ENCODE results near the gene GCNT3. TPM values are rescaled to one million over a fixed set of nuclear protein-coding genes. Genes with fewer than 3 reads are reported as not detected.

Gene GCNT3, protein sequence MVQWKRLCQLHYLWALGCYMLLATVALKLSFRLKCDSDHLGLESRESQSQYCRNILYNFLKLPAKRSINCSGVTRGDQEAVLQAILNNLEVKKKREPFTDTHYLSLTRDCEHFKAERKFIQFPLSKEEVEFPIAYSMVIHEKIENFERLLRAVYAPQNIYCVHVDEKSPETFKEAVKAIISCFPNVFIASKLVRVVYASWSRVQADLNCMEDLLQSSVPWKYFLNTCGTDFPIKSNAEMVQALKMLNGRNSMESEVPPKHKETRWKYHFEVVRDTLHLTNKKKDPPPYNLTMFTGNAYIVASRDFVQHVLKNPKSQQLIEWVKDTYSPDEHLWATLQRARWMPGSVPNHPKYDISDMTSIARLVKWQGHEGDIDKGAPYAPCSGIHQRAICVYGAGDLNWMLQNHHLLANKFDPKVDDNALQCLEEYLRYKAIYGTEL
- polyA plus RNA-seq (2013, experiment 1 of 2) = 0.10 TPM
- polyA plus RNA-seq (2013, experiment 2 of 2) = not detected

DNA sequence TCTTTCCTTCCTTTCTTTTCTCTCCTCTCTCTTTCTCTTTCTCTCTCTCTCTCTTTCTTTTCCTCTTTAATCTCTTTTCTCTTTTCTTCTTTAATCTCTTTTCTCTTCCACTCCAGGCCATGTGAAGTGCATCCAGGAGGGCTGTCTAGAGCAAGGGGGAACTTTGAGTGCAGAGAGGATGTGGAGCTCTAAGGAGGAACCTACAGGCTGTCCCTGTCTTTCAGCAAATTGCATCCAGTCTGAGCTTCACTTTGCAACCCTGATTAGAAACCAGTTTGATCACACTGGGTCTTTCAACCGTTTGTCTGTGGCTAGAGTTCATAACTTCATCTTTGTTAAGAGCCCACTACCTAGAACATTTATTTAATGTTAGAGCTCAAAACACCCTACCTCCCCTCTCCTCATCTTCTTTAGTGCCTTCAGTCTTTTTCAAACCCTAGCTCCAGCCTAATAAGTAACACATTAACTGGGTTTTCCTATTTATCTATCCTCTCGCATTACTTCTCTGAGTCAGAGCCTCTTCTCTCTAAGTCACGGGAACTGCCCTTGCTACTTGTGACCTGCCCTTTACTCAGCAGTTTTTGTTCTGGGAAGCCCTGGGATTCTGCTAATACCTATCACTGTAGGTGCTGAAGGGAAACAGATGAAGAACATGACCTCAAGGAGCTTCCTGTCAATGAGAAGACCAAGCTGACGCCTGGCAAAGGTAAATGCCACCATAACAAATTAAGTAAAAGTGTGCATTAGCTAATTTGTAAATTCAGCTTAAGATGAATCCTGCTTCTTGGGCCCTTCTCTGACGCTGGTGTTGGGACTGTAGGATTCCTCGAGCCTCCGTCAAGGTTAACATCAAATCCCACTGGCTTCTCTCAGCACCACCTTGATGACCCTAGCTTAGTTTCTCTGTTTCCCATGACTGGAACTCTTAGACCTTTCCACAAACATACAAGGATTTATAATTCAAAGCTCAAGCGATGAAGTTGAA is at the start of gene GCNT3:
GCNT3 (plus strand) TSS at position 508 of the 985 bp plus-strand sequence. CDS start 6,456 bp downstream, outside the sequence.
- H3K4me1 ChIP-seq (ENCODE audit: insufficient read depth, low read length) = no peaks in the 10 kb centered on the region
- no peak within 1 kb of the TSS for H3K27ac ChIP-seq (ENCODE audit: low read depth, low read length)
- H3K27me3 ChIP-seq (ENCODE audit: insufficient read depth, low read length) = no peaks in the 10 kb centered on the region
- no peaks in the 10 kb centered on the region for H3K9me3 ChIP-seq (ENCODE audit: insufficient read depth, low read depth, low read length)
- WGBS = 85% methylated on average over 8 of the region's 8 CpGs
- H3K9ac ChIP-seq (ENCODE audit: low read depth, low read length) = no peak within 1 kb of the TSS
- no peak within 1 kb of the TSS for H3K4me3 ChIP-seq (ENCODE audit: low read length)
- H3K36me3 ChIP-seq (ENCODE audit: insufficient read depth, low read length) = no peaks in the 10 kb centered on the region

DNA sequence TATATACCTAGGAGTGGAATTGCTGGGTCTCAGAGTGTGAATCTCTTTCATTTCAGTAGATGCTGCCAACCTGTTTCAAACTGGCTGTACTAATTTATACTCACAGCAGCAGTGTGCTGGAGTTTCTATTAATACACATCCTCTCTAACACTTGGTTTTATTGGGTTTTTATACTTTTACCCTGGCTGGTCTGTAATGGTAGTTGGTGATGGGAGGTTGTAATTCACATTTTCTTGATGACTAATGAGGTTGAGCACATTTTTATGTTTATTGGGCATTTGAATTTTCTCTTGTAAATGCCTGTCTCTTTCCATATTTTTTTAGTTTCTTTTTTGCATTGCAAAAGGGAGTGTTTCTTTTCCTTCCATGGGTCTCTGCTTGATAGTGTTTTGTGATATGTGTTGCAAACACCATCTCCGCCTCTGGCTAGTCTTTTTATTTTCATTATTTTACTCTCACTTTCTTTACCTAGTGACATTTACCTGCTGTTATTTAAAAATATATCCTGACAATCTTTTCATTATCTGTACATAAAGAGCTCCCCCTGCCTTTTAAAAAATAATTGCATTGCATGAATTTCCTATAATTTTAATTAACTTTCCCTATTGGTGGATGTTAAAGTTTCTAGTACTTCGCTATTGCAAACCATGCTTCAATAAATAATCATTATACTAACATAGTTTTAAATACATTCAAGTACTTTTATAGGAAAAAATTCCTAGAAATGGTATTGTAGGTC is 49.0 kb upstream of the GCNT3 start:
- no peak overlapping the region for H3K9ac ChIP-seq (ENCODE audit: low read depth, low read length)
- 100% methylated on average over 1 of the region's 2 CpGs for WGBS
- H3K9me3 ChIP-seq (ENCODE audit: insufficient read depth, low read depth, low read length) = 0 out of 2 replicates have a peak, but pooled peaks cover 3% of the 10 kb centered on the region
- no peaks in the 10 kb centered on the region for H3K36me3 ChIP-seq (ENCODE audit: insufficient read depth, low read length)
- H3K27ac ChIP-seq (ENCODE audit: low read depth, low read length) = no peak overlapping the region
- no peaks in the 10 kb centered on the region for H3K4me1 ChIP-seq (ENCODE audit: insufficient read depth, low read length)
- no peak overlapping the region for H3K4me3 ChIP-seq (ENCODE audit: low read length)
- H3K27me3 ChIP-seq (ENCODE audit: insufficient read depth, low read length) = no peaks in the 10 kb centered on the region

DNA sequence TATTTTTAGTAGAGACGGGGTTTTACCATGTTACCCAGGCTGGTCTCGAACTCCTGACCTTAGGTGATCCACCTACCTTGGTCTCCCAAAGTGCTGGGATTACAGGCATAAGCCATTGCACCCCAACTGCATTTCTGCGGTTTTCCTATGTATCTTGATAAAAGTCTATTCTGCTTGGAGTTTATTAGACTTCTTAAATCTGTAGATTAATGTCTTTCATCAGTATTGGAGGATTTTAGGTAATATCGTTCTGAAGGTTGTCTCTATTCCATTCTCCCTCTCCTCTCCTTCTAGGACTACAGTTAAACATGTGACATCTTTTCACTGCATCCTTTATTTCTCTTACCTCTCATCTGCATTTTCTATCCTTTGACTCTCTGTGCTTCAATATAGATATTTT is 46.3 kb upstream of the GCNT3 start:
- Histone ChIP-seq H3K36me3 (ENCODE audit: insufficient read depth, low read length) (no peaks in the 10 kb centered on the region), H3K9me3 (ENCODE audit: insufficient read depth, low read depth, low read length) (0 out of 2 replicates have a peak, but pooled peaks cover 3% of the 10 kb centered on the region), H3K9ac (ENCODE audit: low read depth, low read length) (no peak overlapping the region), H3K27ac (ENCODE audit: low read depth, low read length) (no peak overlapping the region), H3K4me1 (ENCODE audit: insufficient read depth, low read length) (no peaks in the 10 kb centered on the region), H3K4me3 (ENCODE audit: low read length) (no peak overlapping the region), H3K27me3 (ENCODE audit: insufficient read depth, low read length) (no peaks in the 10 kb centered on the region)
- 98% methylated on average over 4 of the region's 4 CpGs for WGBS

DNA sequence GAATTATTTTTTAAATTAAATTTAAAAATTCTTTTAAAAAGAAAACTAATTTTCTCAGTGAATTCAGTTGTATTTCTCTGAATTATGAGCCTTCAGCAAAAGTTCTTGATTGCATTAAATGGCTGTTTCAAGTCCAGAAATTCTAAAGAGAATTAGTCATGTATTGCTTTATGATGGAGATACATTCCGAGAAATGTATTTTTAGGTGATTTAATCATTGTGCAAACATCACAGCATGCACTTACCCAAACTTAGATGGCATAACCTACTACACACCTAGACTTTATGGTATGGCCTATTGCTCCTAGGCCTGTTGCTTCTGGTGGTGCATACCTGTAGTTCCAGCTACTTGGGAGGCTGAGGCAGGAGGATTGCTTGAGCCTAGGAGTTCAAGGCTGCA is 44.3 kb upstream of the GCNT3 start:
- Histone ChIP-seq H3K36me3 (ENCODE audit: insufficient read depth, low read length) (no peaks in the 10 kb centered on the region), H3K9ac (ENCODE audit: low read depth, low read length) (no peak overlapping the region), H3K27me3 (ENCODE audit: insufficient read depth, low read length) (no peaks in the 10 kb centered on the region), H3K27ac (ENCODE audit: low read depth, low read length) (no peak overlapping the region), H3K9me3 (ENCODE audit: insufficient read depth, low read depth, low read length) (0 out of 2 replicates have a peak, but pooled peaks cover 3% of the 10 kb centered on the region), H3K4me1 (ENCODE audit: insufficient read depth, low read length) (no peaks in the 10 kb centered on the region), H3K4me3 (ENCODE audit: low read length) (no peak overlapping the region)
- WGBS = 83% methylated on average over 1 of the region's 1 CpG

DNA sequence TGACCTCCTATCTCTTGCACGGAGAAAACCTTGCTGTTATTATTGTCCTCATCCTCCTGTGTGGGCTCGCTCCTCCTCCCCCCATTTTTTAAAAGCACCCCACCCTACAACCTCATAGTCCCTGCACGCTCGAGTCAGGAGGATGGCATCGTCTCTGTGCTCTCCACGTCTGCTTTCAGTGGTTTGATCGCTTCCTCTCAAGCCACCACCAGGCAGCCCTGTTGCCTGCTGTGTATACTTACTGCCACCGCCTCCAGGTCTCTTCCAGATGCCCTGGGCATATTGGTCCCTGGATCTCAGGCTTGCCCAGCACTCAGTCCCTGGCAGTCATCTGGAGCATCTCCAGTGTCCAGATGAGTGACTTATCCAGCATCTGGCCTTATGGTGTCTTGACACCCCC is 42.1 kb upstream of the GCNT3 start:
- Histone ChIP-seq H3K4me1 (ENCODE audit: insufficient read depth, low read length) (no peaks in the 10 kb centered on the region), H3K36me3 (ENCODE audit: insufficient read depth, low read length) (no peaks in the 10 kb centered on the region), H3K27me3 (ENCODE audit: insufficient read depth, low read length) (no peaks in the 10 kb centered on the region), H3K9me3 (ENCODE audit: insufficient read depth, low read depth, low read length) (0 out of 2 replicates have a peak, but pooled peaks cover 3% of the 10 kb centered on the region), H3K4me3 (ENCODE audit: low read length) (no peak overlapping the region), H3K9ac (ENCODE audit: low read depth, low read length) (no peak overlapping the region), H3K27ac (ENCODE audit: low read depth, low read length) (no peak overlapping the region)
- WGBS = 93% methylated on average over 8 of the region's 8 CpGs

DNA sequence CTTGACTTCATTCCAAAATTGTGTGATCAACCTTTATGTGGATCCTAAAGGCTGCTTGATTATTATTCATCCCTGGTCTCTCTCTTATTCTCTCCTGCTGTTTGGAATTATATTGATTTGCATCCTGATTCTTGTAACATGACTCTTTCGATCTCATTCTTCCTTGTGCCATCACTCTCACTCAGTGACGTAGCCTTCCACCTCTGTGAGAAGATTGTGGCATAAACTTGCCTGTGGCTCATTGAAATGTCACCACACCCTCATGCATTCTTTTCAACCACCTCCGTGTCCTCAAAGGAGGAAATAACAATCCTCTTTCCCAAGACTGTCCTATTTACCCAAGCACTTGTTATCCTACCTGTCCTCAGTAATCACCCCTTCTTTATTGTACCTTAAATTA is 41.3 kb upstream of the GCNT3 start:
- Histone ChIP-seq H3K9me3 (ENCODE audit: insufficient read depth, low read depth, low read length) (0 out of 2 replicates have a peak, but pooled peaks cover 3% of the 10 kb centered on the region), H3K9ac (ENCODE audit: low read depth, low read length) (no peak overlapping the region)

DNA sequence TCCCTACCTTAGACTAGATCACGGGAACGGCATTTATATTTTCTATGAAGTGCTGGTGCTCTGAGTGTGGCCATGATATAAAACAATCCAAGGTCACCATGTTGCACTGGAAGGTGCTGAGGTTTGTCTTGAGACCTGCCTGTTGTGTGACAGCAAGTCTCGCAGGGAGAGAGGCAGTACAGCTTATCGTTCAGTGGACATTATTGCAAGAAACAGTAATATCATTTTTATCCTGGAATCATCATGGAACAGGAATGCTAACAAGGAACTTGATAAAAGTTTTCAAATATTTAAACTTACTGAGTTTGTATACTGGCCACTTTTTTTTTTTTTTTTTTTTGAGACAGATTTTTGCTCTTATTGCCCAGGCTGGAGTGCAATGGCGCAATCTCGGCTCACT is 40.0 kb upstream of the GCNT3 start:
- no peaks in the 10 kb centered on the region for H3K4me1 ChIP-seq (ENCODE audit: insufficient read depth, low read length)
- no peak overlapping the region for H3K27ac ChIP-seq (ENCODE audit: low read depth, low read length)
- H3K4me3 ChIP-seq (ENCODE audit: low read length) = no peak overlapping the region
- H3K27me3 ChIP-seq (ENCODE audit: insufficient read depth, low read length) = no peaks in the 10 kb centered on the region
- H3K9me3 ChIP-seq (ENCODE audit: insufficient read depth, low read depth, low read length) = no peaks in the 10 kb centered on the region
- H3K36me3 ChIP-seq (ENCODE audit: insufficient read depth, low read length) = no peaks in the 10 kb centered on the region
- 96% methylated on average over 6 of the region's 6 CpGs for WGBS
- no peak overlapping the region for H3K9ac ChIP-seq (ENCODE audit: low read depth, low read length)

More for the DNA sequence above, 41.3 kb upstream of the GCNT3 start:
- WGBS = 77% methylated on average over 3 of the region's 3 CpGs
- H3K27ac ChIP-seq (ENCODE audit: low read depth, low read length) = no peak overlapping the region
- H3K4me3 ChIP-seq (ENCODE audit: low read length) = no peak overlapping the region
- H3K4me1 ChIP-seq (ENCODE audit: insufficient read depth, low read length) = no peaks in the 10 kb centered on the region
- no peaks in the 10 kb centered on the region for H3K36me3 ChIP-seq (ENCODE audit: insufficient read depth, low read length)
- no peaks in the 10 kb centered on the region for H3K27me3 ChIP-seq (ENCODE audit: insufficient read depth, low read length)

DNA sequence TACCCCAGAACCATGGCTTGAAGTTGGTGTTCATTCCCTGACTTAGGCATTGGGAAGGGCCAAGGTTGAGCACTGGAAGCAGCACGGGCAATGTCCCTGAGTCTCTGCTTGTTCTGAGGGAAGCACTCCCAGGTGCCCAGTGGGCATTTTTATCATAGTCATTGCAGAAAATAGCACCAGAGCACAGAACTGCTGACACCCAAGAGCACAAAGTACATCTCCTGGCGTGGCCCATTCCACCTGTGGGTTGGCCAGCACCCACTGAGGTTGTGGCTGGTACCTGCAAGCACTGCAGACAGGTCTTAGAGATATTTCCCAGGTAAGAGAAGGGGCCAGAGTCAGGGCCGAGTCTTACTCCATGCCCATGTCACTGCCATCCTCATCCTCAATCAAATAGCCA is 28.5 kb upstream of the GCNT3 start:
- Histone ChIP-seq H3K27me3 (ENCODE audit: insufficient read depth, low read length) (no peaks in the 10 kb centered on the region), H3K27ac (ENCODE audit: low read depth, low read length) (no peak overlapping the region), H3K4me3 (ENCODE audit: low read length) (no peak overlapping the region), H3K9ac (ENCODE audit: low read depth, low read length) (no peak overlapping the region), H3K9me3 (ENCODE audit: insufficient read depth, low read depth, low read length) (no peaks in the 10 kb centered on the region), H3K36me3 (ENCODE audit: insufficient read depth, low read length) (no peaks in the 10 kb centered on the region), H3K4me1 (ENCODE audit: insufficient read depth, low read length) (no peaks in the 10 kb centered on the region)
- WGBS = 85% methylated on average over 3 of the region's 3 CpGs

DNA sequence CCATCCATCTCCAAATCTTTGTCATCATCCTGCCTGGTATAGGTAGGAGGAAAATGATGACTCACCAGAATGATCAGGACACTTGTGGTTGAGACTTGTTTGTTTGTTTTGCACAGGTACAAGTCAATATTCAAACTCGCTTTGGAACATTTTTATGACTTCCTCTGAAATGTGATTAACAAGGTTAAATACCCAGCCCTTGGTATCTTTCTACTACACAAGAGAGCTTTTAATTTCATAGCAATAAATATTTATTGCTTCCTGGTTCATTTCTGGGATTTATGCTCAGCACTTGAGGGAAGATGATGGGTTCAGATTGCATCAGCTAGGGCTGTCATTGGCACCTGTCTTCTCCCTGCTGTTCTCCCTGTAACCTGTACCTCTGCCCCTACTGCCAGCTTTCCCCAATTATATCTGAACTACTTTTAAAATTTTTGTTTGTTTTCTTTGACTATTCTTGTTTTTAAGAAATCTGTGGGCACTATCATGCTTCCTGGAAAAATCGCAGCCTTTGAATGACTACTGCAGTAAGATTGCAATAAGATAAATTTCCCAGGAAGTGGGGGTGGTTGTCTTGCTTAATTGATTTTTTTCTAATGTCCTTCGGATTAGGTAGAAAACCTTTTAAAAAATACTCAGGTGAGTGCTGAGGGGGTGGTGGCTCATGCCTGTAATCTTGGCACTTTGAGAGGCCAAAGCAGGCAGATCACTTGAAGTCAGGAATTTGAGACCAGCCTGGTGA is 24.3 kb upstream of the GCNT3 start:
- H3K4me1 ChIP-seq (ENCODE audit: insufficient read depth, low read length) = no peaks in the 10 kb centered on the region
- no peak overlapping the region for H3K27ac ChIP-seq (ENCODE audit: low read depth, low read length)
- WGBS = 84% methylated on average over 3 of the region's 3 CpGs
- H3K4me3 ChIP-seq (ENCODE audit: low read length) = no peak overlapping the region
- H3K27me3 ChIP-seq (ENCODE audit: insufficient read depth, low read length) = no peaks in the 10 kb centered on the region
- H3K36me3 ChIP-seq (ENCODE audit: insufficient read depth, low read length) = no peaks in the 10 kb centered on the region
- no peaks in the 10 kb centered on the region for H3K9me3 ChIP-seq (ENCODE audit: insufficient read depth, low read depth, low read length)
- H3K9ac ChIP-seq (ENCODE audit: low read depth, low read length) = no peak overlapping the region

DNA sequence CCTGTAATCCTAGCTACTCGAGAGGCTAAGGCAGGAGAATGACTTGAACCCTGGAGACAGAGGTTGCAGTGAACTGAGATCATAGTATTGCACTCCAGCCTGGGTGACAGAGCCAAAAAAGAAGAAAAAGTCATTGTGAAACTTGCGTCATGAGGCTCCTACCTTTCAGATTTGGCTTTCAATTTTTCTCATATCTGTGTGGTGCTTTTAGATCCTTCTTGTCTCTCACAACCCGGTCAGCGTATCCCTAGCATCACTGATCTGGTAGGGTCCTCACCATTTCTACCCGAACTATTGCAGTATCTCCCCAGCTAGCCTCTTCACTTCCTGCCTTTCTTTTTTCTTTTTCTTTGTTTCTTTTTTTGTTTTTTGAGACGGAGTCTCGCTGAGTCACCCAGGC is 21.6 kb upstream of the GCNT3 start:
- Histone ChIP-seq H3K4me1 (ENCODE audit: insufficient read depth, low read length) (no peaks in the 10 kb centered on the region), H3K9ac (ENCODE audit: low read depth, low read length) (no peak overlapping the region), H3K9me3 (ENCODE audit: insufficient read depth, low read depth, low read length) (no peaks in the 10 kb centered on the region), H3K4me3 (ENCODE audit: low read length) (no peak overlapping the region), H3K36me3 (ENCODE audit: insufficient read depth, low read length) (no peaks in the 10 kb centered on the region), H3K27me3 (ENCODE audit: insufficient read depth, low read length) (no peaks in the 10 kb centered on the region), H3K27ac (ENCODE audit: low read depth, low read length) (no peak overlapping the region)
- 95% methylated on average over 7 of the region's 7 CpGs for WGBS
